Body of pancreas (tissue), 4 donors: Measurements from ENCODE around the gene TAC3. TPM values are rescaled to one million over a fixed set of nuclear protein-coding genes. Genes with fewer than 3 reads are reported as not detected.

ENCODE experiments used
- ATAC-seq: fragments of 150-250 bp; one replicate; pipeline ENCODE4 v1.9.1; 2016
- DNase-seq, 4 donors: peaks; one replicate each; pipeline ENCODE4 v3.0.0-alpha.2; 2019
- H3K27ac ChIP-seq, 4 donors: fragments of 200-600 bp; sonication (generic); 1 replicate in 3 of 4; 2 replicates in 1 of 4; pipeline versions ENCODE4 v1.5.1 to v1.6.1; 2016 to 2019; ENCODE audit warnings: mild to moderate bottlenecking in 1 of 4, mixed read lengths in 1 of 4, moderate library complexity in 1 of 4
- H3K27me3 ChIP-seq, 2 donors: fragments of 200-600 bp; sonication (generic); one replicate each; pipeline ENCODE4 v1.6.0; 2016; ENCODE audit warnings: mild to moderate bottlenecking in 1 of 2
- H3K36me3 ChIP-seq, 2 donors: fragments of 200-600 bp; sonication (generic); replicated peaks in 1 of 2; 2 replicates each; pipeline ENCODE4 v1.5.1; 2016; ENCODE audit warnings: low read depth in 2 of 2; ENCODE audit not compliant: insufficient read depth in 1 of 2
- H3K4me1 ChIP-seq: fragments of 200-600 bp; sonication (generic); one replicate; pipeline ENCODE4 v1.6.0; 2016
- H3K4me3 ChIP-seq, 2 donors: fragments of 200-600 bp; sonication (generic); 1 replicate in 1 of 2; 2 replicates in 1 of 2; pipeline ENCODE4 v1.5.1; 2016 to 2019
- H3K9me3 ChIP-seq, 3 donors: fragments of 200-600 bp; sonication (generic); 1 replicate in 2 of 3; 2 replicates in 1 of 3; pipeline ENCODE4 v1.5.1; 2016
- POLR2A ChIP-seq, 3 donors: fragments of 450-650 bp; IDR thresholded peaks; one replicate each; pipeline ENCODE4 v1.6.1; 2016; ENCODE audit warnings: antibody characterized with exemption in 3 of 3, mild to moderate bottlenecking in 2 of 3
- WGBS, 2 donors: methylation state at CpG; one replicate each; pipeline ENCODE4 v1.1.5; 2017; 5-methylcytosine and 5-hydroxymethylcytosine counted together
- intact Hi-C: fragments of 100-400 bp; cut with DNase I; formaldehyde crosslinking; loops from one replicate; pipeline ENCODE4 v1.15.1; 2023
- total RNA-seq, 2 donors: library from RNA; depleted of rRNA; stranded (reverse); fragments of >200 nt; gene quantifications; one replicate each; pipeline ENCODE4 v1.1.0, GENCODE V29; 2016
- TF ChIP-seq, protein P1 (sequence below), 7 experiments: fragments of 450-650 bp in 4 of 7; fragments of 200-600 bp in 3 of 7; sonication (generic) in 3 of 7; IDR thresholded peaks; one replicate each; pipeline ENCODE4 v1.5.1; 2016 to 2019; ENCODE audit warnings: antibody characterized with exemption in 7 of 7

The TAC3 gene
- total RNA-seq, 2 donors from 2014 or later, result not detected

- WGBS, 2 donors, result 85 to 93% methylated on average over 1 of the region's 1 CpG
- Histone ChIP-seq H3K36me3 (no peaks in the 10 kb centered on the region), H3K4me3 (no peak overlapping the region), H3K4me1 (no peaks in the 10 kb centered on the region), H3K27ac (no peak overlapping the region), H3K27me3 (no peaks in the 10 kb centered on the region), H3K9me3 (no peaks in the 10 kb centered on the region)
- TF ChIP-seq POLR2A (IDR thresholded peaks at IDR 0.05), result no peak
- TF ChIP-seq, protein P1, sequence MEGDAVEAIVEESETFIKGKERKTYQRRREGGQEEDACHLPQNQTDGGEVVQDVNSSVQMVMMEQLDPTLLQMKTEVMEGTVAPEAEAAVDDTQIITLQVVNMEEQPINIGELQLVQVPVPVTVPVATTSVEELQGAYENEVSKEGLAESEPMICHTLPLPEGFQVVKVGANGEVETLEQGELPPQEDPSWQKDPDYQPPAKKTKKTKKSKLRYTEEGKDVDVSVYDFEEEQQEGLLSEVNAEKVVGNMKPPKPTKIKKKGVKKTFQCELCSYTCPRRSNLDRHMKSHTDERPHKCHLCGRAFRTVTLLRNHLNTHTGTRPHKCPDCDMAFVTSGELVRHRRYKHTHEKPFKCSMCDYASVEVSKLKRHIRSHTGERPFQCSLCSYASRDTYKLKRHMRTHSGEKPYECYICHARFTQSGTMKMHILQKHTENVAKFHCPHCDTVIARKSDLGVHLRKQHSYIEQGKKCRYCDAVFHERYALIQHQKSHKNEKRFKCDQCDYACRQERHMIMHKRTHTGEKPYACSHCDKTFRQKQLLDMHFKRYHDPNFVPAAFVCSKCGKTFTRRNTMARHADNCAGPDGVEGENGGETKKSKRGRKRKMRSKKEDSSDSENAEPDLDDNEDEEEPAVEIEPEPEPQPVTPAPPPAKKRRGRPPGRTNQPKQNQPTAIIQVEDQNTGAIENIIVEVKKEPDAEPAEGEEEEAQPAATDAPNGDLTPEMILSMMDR (IDR thresholded peaks at IDR 0.05), result no peak
- intact Hi-C loops, result no loop called here
- ATAC-seq (no peak), DNase-seq (no peak)
Measured at GRCh38 chr12:57048423-57049118, 32.2 kb upstream of the TAC3 start.

GRCh38 chr12:57047981-57048380, 31.7 kb upstream of the TAC3 start:
- 67 to 78% methylated on average over 1 of the region's 1 CpG for WGBS, 2 donors
- TF ChIP-seq, protein P1 (IDR thresholded peaks at IDR 0.05), result no peak
- TF ChIP-seq POLR2A (IDR thresholded peaks at IDR 0.05), result no peak
- Histone ChIP-seq H3K9me3 (no peaks in the 10 kb centered on the region), H3K36me3 (no peaks in the 10 kb centered on the region), H3K27ac (no peak overlapping the region), H3K4me1 (no peaks in the 10 kb centered on the region), H3K27me3 (no peaks in the 10 kb centered on the region), H3K4me3 (no peak overlapping the region)
- intact Hi-C loops, result no loop called here
- ATAC-seq (no peak), DNase-seq (no peak)

DNA sequence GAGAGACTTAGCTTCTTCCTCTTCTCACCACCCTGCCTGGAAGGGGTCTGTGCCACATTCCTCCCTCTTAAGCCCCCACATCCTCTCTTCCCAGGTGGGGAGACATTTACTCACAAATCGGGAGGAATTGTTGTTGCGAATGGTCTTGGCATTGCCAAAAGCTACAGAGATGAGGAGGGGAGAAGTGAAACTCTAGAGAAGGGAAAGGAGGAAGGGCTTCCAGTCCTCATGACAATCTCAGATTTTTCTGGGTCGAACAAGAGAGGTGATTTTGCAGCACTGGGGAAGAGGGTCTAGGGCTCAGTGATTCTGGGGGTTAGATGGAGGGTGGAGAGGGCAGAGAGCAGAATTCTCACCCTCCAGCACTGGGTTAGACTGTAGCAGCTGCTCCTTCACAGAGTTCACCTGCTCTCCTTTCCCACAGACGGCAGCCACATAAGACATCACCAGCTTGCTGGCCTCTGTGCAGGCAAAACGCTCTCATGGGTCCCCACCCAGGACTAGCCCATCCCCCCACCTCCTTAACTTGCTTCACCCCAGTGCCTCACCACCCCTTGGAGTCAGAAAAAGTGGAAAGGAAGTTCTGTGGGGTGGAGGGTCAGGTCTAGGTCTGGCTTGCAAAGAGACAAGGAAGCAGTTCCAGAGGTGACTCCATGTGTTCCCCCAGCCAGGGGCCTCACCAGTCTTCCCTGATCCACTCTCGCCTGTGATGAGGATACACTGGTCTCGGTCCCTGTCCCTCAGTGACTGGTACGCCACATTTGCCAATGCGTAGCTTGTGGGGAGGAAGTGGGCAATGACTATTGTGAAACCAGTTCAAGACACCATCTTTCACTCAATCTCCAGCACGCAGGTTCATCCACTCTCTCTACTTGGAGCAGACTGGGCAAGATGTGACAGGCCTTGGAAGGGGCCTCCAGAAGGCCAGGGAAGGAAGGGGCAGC, 30.9 kb upstream of the TAC3 start:
- Histone ChIP-seq H3K27me3 (no peaks in the 10 kb centered on the region), H3K4me3 (no peak overlapping the region), H3K9me3 (no peaks in the 10 kb centered on the region), H3K36me3 (no peaks in the 10 kb centered on the region), H3K4me1 (no peaks in the 10 kb centered on the region), H3K27ac (peak overlapping the region in 1 of 4 donors; percentile 23)
- DNase-seq (peak in 1 of 4 donors; percentile 20), ATAC-seq (no peak)
- intact Hi-C loops, result no loop called here
- TF ChIP-seq POLR2A (IDR thresholded peaks at IDR 0.05), result no peak
- TF ChIP-seq, protein P1 (IDR thresholded peaks at IDR 0.05), result no peak
- WGBS, 2 donors, result 60 to 65% methylated on average over 10 of the region's 10 CpGs

- no peaks in the 10 kb centered on the region for H3K4me1 ChIP-seq
- no peak overlapping the region for H3K4me3 ChIP-seq
- intact Hi-C loops, result no loop called here
- no peaks in the 10 kb centered on the region for H3K36me3 ChIP-seq
- TF ChIP-seq, protein P1 (IDR thresholded peaks at IDR 0.05), result no peak
- no peak for TF ChIP-seq POLR2A (IDR thresholded peaks at IDR 0.05)
- H3K9me3 ChIP-seq, result no peaks in the 10 kb centered on the region
- DNase-seq (no peak), ATAC-seq (no peak)
- H3K27ac ChIP-seq, result no peak overlapping the region
- 58 to 60% methylated on average over 6 of the region's 6 CpGs for WGBS, 2 donors
- H3K27me3 ChIP-seq, result no peaks in the 10 kb centered on the region
Measured at GRCh38 chr12:57046086-57046791, 29.9 kb upstream of the TAC3 start.
